Liver (tissue), 9 donors: Measurements from ENCODE around the gene CRP. TPM values are rescaled to one million over a fixed set of nuclear protein-coding genes. Genes with fewer than 3 reads are reported as not detected.
A peak's percentile ranks its signal among the peaks of the same experiment; 100 is the strongest.

ENCODE experiments used
- DNase-seq: peaks from one replicate; pipeline ENCODE4 v3.0.0-alpha.2; 2017; ENCODE audit warnings: low spot score
- H3K27ac ChIP-seq, 2 donors: one replicate each; pipeline ENCODE4 v1.7.0; 2013; ENCODE audit warnings: inconsistent platforms in 2 of 2, low read length in 2 of 2, control low read depth in 1 of 2, low read depth in 1 of 2, mild to moderate bottlenecking in 1 of 2
- H3K27me3 ChIP-seq, 4 donors: one replicate each; pipeline versions ENCODE4 v1.6.1 to v1.7.0; 2013; ENCODE audit warnings: low read length in 3 of 4, inconsistent platforms in 1 of 4, mild to moderate bottlenecking in 1 of 4, moderate library complexity in 1 of 4; ENCODE audit not compliant: control insufficient read depth in 4 of 4, insufficient read depth in 4 of 4
- H3K36me3 ChIP-seq, 4 donors: one replicate each; pipeline versions ENCODE4 v1.6.1 to v1.7.0; 2013; ENCODE audit warnings: low read length in 3 of 4, mild to moderate bottlenecking in 3 of 4, low read depth in 1 of 4, moderate library complexity in 1 of 4; ENCODE audit not compliant: control insufficient read depth in 4 of 4, insufficient read depth in 3 of 4
- H3K4me1 ChIP-seq, 4 donors: one replicate each; pipeline versions ENCODE4 v1.6.1 to v1.7.0; 2013; ENCODE audit warnings: low read length in 3 of 4, mild to moderate bottlenecking in 3 of 4, moderate library complexity in 1 of 4; ENCODE audit not compliant: control insufficient read depth in 4 of 4, insufficient read depth in 4 of 4
- H3K4me3 ChIP-seq, 3 donors: one replicate each; pipeline versions ENCODE4 v1.6.1 to v1.7.0; 2013; ENCODE audit warnings: low read length in 3 of 3, control low read depth in 1 of 3, low read depth in 1 of 3, mild to moderate bottlenecking in 1 of 3
- H3K9ac ChIP-seq, 2 donors: one replicate each; pipeline ENCODE4 v1.7.0; 2013; ENCODE audit warnings: low read length in 2 of 2, mild to moderate bottlenecking in 2 of 2, moderate library complexity in 2 of 2, control low read depth in 1 of 2, low read depth in 1 of 2
- H3K9me3 ChIP-seq, 4 donors: one replicate each; pipeline versions ENCODE4 v1.6.1 to v1.7.0; 2013; ENCODE audit warnings: low read length in 3 of 4; ENCODE audit not compliant: control insufficient read depth in 4 of 4
- EGR1 ChIP-seq, 2 donors: IDR thresholded peaks; 2 replicates each; pipeline ENCODE4 v1.6.1; 2016 to 2018; ENCODE audit warnings: antibody characterized with exemption in 2 of 2, low read depth in 2 of 2
- FOXA1 ChIP-seq: IDR thresholded peaks from 2 replicates; pipeline ENCODE4 v1.6.1; 2016; ENCODE audit warnings: antibody characterized with exemption
- FOXA2 ChIP-seq: IDR thresholded peaks from 2 replicates; pipeline ENCODE4 v1.6.1; 2016; ENCODE audit warnings: antibody characterized with exemption
- HNF4A ChIP-seq, 2 donors: conservative IDR thresholded peaks; 2 replicates each; pipeline ENCODE4 v1.6.1; 2016; ENCODE audit warnings: antibody characterized with exemption in 2 of 2, mild to moderate bottlenecking in 2 of 2
- HNF4G ChIP-seq: IDR thresholded peaks from 2 replicates; pipeline ENCODE4 v1.6.1; 2016; ENCODE audit warnings: antibody characterized with exemption
- JUND ChIP-seq, 2 donors: IDR thresholded peaks; 2 replicates each; pipeline ENCODE4 v1.6.1; 2016; ENCODE audit warnings: antibody characterized with exemption in 2 of 2
- NR2F2 ChIP-seq: IDR thresholded peaks from 2 replicates; pipeline ENCODE4 v1.6.1; 2016; ENCODE audit warnings: antibody characterized with exemption
- RAD21 ChIP-seq, 2 donors: IDR thresholded peaks; 2 replicates each; pipeline ENCODE4 v1.6.1; 2016; ENCODE audit warnings: antibody characterized with exemption in 2 of 2, mild to moderate bottlenecking in 2 of 2
- RXRA ChIP-seq, 2 donors: IDR thresholded peaks; 2 replicates each; pipeline ENCODE4 v1.6.1; 2017 to 2018; ENCODE audit warnings: antibody characterized with exemption in 2 of 2, mild to moderate bottlenecking in 1 of 2
- SP1 ChIP-seq: IDR thresholded peaks from 2 replicates; pipeline ENCODE4 v1.6.1; 2018; ENCODE audit warnings: antibody characterized with exemption, mild to moderate bottlenecking
- TAF1 ChIP-seq: conservative IDR thresholded peaks from 2 replicates; pipeline ENCODE4 v1.6.1; 2016; ENCODE audit warnings: antibody characterized with exemption, mild to moderate bottlenecking
- YY1 ChIP-seq: IDR thresholded peaks from 2 replicates; pipeline ENCODE4 v1.6.1; 2016; ENCODE audit warnings: antibody characterized with exemption, mild to moderate bottlenecking
- polyA plus RNA-seq, 2 donors: library from polyadenylated mRNA; stranded (reverse) in 1 of 2; unstranded in 1 of 2; fragments of 200-250 nt in 1 of 2; fragments of >200 nt in 1 of 2; fragmentation: Nextera tagmentation in 1 of 2; extraction: Ambion mirVana in 1 of 2; gene quantifications; one replicate each; pipeline versions ENCODE4 v1.2.1 to v1.2.3, GENCODE V29; 2013 to 2015
- total RNA-seq, 2 donors: library from RNA; depleted of rRNA; stranded (reverse); fragments of >200 nt; gene quantifications; one replicate each; pipeline ENCODE4 v1.2.3, GENCODE V29; 2014
- TF ChIP-seq, protein P1 (sequence below): IDR thresholded peaks from 2 replicates; pipeline ENCODE4 v1.6.1; 2016; ENCODE audit warnings: antibody characterized with exemption
- TF ChIP-seq, protein P2 (sequence below): IDR thresholded peaks from 2 replicates; pipeline ENCODE4 v1.6.1; 2016; ENCODE audit warnings: antibody characterized with exemption
- TF ChIP-seq, protein P3 (sequence below): IDR thresholded peaks from 2 replicates; pipeline ENCODE4 v1.6.1; 2016; ENCODE audit warnings: antibody characterized with exemption
- TF ChIP-seq, protein P4 (sequence below): IDR thresholded peaks from 2 replicates; pipeline ENCODE4 v1.6.1; 2016; ENCODE audit warnings: antibody characterized with exemption, mild to moderate bottlenecking
- TF ChIP-seq, protein P5 (sequence below): fragments of 150-350 bp; IDR thresholded peaks from 2 replicates; pipeline ENCODE4 v1.5.1; 2017; ENCODE audit warnings: improper control_type of control experiment, low read depth, low read length; ENCODE audit not compliant: missing input control
- donor health status: healthy.
- donor health status: healthy.
- donor health status: healthy.
- donor health status: healthy.
- donor health status: healthy.

CRP gene
- total and polyA plus RNA-seq, 4 donors, result 103 to 13,117 (median 4,465) TPM

DNA sequence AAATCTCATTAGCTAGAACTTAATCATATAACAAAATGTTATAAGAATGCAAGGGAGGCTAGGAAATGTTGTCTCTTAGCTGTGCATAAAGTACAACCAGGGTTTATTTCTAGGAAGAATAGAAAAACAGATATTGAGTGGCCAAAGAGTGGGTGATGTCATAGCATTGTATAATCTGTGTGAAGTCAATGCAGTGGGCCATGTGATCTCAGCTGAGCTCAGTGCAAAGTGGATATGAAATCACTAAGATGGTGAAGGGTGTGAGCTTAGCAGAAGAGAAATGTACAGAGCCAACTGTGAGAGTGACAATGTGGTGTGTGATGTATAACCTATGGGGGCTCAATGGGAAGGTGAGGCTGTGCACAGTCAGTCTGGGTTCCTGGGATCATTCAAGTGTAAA lies 36.6 kb upstream of the CRP start:
- Histone ChIP-seq H3K4me3 (no peak overlapping the region), H3K27ac (peak overlapping the region; percentile 70 to 82)

DNA sequence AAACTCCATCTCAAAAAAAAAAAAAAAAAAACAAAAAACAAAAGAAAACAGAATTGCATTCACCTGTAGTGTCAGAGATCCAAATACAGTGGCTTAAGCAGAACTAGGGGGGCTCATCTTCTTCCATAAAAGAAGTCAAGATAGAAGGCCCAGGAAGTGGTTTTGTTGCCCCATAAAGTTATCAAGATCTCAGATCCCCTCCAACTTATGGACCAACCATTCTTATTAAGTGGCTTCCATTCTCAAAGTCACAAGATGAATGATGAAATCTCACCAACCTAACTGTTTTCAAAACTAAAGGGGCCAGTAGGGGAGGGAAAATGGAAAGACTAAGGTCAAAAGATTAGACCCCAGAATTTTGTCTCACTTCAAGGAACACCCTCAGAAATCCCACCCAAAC lies 36.2 kb upstream of the CRP start:
- TF ChIP-seq, protein P1, sequence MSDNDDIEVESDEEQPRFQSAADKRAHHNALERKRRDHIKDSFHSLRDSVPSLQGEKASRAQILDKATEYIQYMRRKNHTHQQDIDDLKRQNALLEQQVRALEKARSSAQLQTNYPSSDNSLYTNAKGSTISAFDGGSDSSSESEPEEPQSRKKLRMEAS, result no peak
- TF ChIP-seq, protein P2, sequence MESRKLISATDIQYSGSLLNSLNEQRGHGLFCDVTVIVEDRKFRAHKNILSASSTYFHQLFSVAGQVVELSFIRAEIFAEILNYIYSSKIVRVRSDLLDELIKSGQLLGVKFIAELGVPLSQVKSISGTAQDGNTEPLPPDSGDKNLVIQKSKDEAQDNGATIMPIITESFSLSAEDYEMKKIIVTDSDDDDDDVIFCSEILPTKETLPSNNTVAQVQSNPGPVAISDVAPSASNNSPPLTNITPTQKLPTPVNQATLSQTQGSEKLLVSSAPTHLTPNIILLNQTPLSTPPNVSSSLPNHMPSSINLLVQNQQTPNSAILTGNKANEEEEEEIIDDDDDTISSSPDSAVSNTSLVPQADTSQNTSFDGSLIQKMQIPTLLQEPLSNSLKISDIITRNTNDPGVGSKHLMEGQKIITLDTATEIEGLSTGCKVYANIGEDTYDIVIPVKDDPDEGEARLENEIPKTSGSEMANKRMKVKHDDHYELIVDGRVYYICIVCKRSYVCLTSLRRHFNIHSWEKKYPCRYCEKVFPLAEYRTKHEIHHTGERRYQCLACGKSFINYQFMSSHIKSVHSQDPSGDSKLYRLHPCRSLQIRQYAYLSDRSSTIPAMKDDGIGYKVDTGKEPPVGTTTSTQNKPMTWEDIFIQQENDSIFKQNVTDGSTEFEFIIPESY, result no peak
- TF ChIP-seq YY1 (no peak), SP1 (no peak), NR2F2 (no peak), EGR1 (IDR thresholded peaks at IDR 0.05; ENCODE audit: low read depth in 2 of 2) (no peak), HNF4G (no peak), JUND (IDR thresholded peaks at IDR 0.05) (no peak), RAD21 (IDR thresholded peaks at IDR 0.05) (no peak), RXRA (IDR thresholded peaks at IDR 0.05) (no peak), FOXA1 (no peak), HNF4A (conservative IDR thresholded peaks at IDR 0.05) (no peak), TAF1 (no peak), FOXA2 (no peak)
- TF ChIP-seq, protein P3, sequence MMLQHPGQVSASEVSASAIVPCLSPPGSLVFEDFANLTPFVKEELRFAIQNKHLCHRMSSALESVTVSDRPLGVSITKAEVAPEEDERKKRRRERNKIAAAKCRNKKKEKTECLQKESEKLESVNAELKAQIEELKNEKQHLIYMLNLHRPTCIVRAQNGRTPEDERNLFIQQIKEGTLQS, result no peak
- TF ChIP-seq, protein P4, sequence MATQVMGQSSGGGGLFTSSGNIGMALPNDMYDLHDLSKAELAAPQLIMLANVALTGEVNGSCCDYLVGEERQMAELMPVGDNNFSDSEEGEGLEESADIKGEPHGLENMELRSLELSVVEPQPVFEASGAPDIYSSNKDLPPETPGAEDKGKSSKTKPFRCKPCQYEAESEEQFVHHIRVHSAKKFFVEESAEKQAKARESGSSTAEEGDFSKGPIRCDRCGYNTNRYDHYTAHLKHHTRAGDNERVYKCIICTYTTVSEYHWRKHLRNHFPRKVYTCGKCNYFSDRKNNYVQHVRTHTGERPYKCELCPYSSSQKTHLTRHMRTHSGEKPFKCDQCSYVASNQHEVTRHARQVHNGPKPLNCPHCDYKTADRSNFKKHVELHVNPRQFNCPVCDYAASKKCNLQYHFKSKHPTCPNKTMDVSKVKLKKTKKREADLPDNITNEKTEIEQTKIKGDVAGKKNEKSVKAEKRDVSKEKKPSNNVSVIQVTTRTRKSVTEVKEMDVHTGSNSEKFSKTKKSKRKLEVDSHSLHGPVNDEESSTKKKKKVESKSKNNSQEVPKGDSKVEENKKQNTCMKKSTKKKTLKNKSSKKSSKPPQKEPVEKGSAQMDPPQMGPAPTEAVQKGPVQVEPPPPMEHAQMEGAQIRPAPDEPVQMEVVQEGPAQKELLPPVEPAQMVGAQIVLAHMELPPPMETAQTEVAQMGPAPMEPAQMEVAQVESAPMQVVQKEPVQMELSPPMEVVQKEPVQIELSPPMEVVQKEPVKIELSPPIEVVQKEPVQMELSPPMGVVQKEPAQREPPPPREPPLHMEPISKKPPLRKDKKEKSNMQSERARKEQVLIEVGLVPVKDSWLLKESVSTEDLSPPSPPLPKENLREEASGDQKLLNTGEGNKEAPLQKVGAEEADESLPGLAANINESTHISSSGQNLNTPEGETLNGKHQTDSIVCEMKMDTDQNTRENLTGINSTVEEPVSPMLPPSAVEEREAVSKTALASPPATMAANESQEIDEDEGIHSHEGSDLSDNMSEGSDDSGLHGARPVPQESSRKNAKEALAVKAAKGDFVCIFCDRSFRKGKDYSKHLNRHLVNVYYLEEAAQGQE, result no peak
- TF ChIP-seq, protein P5, sequence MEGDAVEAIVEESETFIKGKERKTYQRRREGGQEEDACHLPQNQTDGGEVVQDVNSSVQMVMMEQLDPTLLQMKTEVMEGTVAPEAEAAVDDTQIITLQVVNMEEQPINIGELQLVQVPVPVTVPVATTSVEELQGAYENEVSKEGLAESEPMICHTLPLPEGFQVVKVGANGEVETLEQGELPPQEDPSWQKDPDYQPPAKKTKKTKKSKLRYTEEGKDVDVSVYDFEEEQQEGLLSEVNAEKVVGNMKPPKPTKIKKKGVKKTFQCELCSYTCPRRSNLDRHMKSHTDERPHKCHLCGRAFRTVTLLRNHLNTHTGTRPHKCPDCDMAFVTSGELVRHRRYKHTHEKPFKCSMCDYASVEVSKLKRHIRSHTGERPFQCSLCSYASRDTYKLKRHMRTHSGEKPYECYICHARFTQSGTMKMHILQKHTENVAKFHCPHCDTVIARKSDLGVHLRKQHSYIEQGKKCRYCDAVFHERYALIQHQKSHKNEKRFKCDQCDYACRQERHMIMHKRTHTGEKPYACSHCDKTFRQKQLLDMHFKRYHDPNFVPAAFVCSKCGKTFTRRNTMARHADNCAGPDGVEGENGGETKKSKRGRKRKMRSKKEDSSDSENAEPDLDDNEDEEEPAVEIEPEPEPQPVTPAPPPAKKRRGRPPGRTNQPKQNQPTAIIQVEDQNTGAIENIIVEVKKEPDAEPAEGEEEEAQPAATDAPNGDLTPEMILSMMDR, result no peak
- no peaks in the 10 kb centered on the region for H3K9me3 ChIP-seq
- H3K4me1 ChIP-seq, result peaks cover 4 to 36% (median 28%) of the 10 kb centered on the region in 4 donors
- H3K27ac ChIP-seq, result peak overlapping the region; percentile 70 to 82
- H3K9ac ChIP-seq, result no peak overlapping the region
- H3K27me3 ChIP-seq, result no peaks in the 10 kb centered on the region
- H3K4me3 ChIP-seq, result no peak overlapping the region
- H3K36me3 ChIP-seq, result no peaks in the 10 kb centered on the region
- no peak for DNase-seq

More for the DNA sequence above, 36.6 kb upstream of the CRP start:
- peaks cover 4 to 40% (median 32%) of the 10 kb centered on the region in 4 donors for H3K4me1 ChIP-seq
- H3K36me3 ChIP-seq, result no peaks in the 10 kb centered on the region
- H3K9ac ChIP-seq, result no peak overlapping the region
- no peak for DNase-seq
- no peak for TF ChIP-seq FOXA1
- peak in 1 of 2 donors; percentile 9 for TF ChIP-seq RXRA (IDR thresholded peaks at IDR 0.05)
- no peaks in the 10 kb centered on the region for H3K27me3 ChIP-seq
- no peaks in the 10 kb centered on the region for H3K9me3 ChIP-seq
